Activated CD8-positive, alpha-beta memory T cell treated with anti-CD3 and anti-CD28 coated beads, Interleukin-2, amount 50 U/mL, for 48 hours (primary cell): ENCODE results near the gene SFXN5.
"Not testable (repeated sequence)": the region's sequence is repeated elsewhere in the genome, so short reads cannot be mapped to it uniquely, and the experiment has no call there.

Experiments used
- DNase-seq: peaks from one replicate; pipeline ENCODE4 v3.0.0-alpha.2; 2020

SFXN5 gene

GRCh38 chr2:73071360-73072128 lies at the start of gene SFXN5:
SFXN5 (minus strand) TSS chr2:73071712; CDS start chr2:73071705, 7 bp downstream.
- DNase-seq, result peak; percentile 99

GRCh38 chr2:73119611-73120239 lies 48.2 kb upstream of the SFXN5 start:
- DNase-seq, result not testable (repeated sequence)

- DNase-seq, result no peak
These were observed 45.9 kb upstream of the SFXN5 start for GRCh38 chr2:73117441-73117840.

GRCh38 chr2:73116182-73116960 lies 44.9 kb upstream of the SFXN5 start:
- peak; percentile 40 for DNase-seq

- no peak for DNase-seq
These were observed 42.9 kb upstream of the SFXN5 start for GRCh38 chr2:73114273-73114867.

GRCh38 chr2:73112913-73113854 lies 41.7 kb upstream of the SFXN5 start, which contains the start of gene RAB11FIP5:
RAB11FIP5 (minus strand) TSS chr2:73112948; CDS start chr2:73112777, 171 bp downstream.
- DNase-seq, result peak; percentile 87

GRCh38 chr2:73112026-73112912 lies 40.8 kb upstream of the SFXN5 start:
- peak; percentile 65 for DNase-seq

- peak; percentile 60 for DNase-seq
These were observed 39.8 kb upstream of the SFXN5 start for GRCh38 chr2:73111073-73112025.

- DNase-seq, result no peak
These were observed 38.9 kb upstream of the SFXN5 start for GRCh38 chr2:73110168-73111072.

- DNase-seq, result no peak
These were observed 38.1 kb upstream of the SFXN5 start for GRCh38 chr2:73109431-73110167.

GRCh38 chr2:73107211-73107926 lies 35.9 kb upstream of the SFXN5 start:
- DNase-seq, result no peak

- no peak for DNase-seq
These were observed 35.3 kb upstream of the SFXN5 start for GRCh38 chr2:73106791-73107190.

GRCh38 chr2:73105511-73105971 lies 34.0 kb upstream of the SFXN5 start:
- DNase-seq, result no peak

- no peak for DNase-seq
These were observed 33.4 kb upstream of the SFXN5 start for GRCh38 chr2:73104933-73105332.

- no peak for DNase-seq
These were observed 31.6 kb upstream of the SFXN5 start for GRCh38 chr2:73103018-73103542.

- DNase-seq, result no peak
These were observed 30.2 kb upstream of the SFXN5 start for GRCh38 chr2:73101626-73102256.
